NCI-H2107 treated with DMSO at 0.1 percent for 48 hours (cell line): ENCODE data around the gene ZSWIM8.

Experiments
- DNase-seq: peaks from one replicate; lab custom pipeline; 2025; ENCODE audit not compliant: unreplicated experiment; lab: John Stamatoyannopoulos, UW

The ZSWIM8 gene

DNA sequence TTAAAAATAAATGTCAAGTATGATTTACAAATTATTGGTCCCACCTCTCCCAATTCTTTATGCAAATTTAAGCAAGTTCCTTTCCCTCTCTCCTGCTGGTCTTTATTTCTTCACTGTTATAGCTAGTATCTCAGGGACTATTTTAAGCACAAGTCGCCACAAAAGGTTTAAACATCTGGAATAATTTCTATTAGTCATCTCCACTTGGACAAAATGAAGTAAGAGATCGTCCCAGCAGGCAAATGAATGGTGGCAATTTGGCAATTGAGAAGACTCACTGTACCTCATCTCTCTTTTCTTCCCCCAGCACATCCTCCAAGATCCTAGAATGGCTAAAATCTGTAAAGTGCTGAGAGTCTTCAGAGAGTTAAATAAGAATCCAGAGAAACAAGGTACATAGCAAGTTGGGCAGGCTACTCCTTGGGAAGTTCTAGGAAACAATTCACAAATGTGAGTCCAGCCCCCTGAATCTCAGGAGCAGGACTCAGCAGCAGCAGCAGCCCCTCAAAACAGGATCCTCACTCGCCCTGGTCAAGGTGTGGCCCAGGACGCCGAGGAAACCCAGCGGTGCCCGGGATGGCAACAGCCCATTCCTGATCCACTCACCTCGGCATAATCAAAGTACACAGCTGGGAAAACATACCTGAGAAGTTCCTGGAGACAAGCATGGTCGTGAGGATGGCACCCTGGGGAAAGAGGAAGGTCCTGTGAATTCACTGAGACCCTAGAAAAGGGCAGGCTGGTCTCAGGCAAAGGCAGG, 56.3 kb downstream of the ZSWIM8 start:
- no peak for DNase-seq

DNA sequence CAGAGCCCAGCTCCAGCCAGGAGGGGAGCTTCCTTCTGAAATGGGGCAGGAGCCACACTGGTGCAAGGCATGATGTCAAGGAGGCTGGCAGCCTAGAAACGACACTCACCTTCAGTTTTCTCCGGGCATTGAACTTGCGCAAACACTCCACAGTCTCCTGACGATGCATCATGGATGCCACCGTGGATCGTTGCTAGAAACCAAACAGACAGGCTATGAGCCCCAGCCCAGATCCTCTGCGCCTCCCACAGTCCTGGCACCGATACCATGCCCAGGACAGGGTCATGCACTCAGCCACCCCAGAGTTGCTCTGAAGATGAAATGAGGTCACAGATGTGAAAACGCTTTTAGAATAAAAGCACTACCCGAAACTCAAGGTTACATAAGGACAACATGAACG, 56.9 kb downstream of the ZSWIM8 start:
- no peak for DNase-seq

DNA sequence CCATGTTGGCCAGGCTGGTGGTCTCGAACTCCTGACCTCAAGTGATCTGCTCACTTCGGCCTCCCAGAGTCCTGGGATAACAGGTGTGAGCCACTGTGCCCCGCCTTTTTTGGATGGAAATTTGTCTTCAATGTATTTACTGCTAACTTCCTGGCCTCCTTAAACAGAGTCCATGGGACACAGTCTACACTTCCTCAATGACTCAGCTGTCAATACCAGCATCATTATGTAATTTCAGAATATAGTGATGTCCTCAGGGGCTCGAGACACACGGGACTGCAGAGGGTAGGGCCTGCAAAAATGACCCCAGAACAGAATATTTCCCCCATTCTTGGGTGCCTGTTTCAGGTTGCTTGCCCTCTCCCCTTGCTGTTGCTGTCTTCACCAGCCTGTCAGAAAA, 57.9 kb downstream of the ZSWIM8 start:
- DNase-seq: no peak

DNA sequence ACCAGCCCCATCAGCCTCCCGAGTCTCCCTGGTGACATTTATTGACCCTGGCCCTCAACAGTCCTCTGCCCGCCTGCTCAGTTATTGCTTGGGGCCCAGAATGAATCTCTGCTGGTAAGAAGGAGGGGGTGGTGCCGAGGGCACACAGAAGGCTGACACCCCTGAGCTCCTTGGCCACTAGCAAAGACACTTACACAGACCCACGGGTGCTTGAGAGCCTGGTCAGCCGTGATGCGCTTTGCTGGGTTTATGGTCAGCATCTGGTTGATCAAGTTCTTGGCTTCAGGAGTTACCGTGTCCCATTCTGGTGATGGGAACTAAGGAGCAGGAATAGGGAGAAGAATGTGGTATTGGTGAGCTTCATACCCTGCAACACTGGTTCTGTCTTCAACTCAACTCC, 61.6 kb downstream of the ZSWIM8 start:
- no peak for DNase-seq

DNA sequence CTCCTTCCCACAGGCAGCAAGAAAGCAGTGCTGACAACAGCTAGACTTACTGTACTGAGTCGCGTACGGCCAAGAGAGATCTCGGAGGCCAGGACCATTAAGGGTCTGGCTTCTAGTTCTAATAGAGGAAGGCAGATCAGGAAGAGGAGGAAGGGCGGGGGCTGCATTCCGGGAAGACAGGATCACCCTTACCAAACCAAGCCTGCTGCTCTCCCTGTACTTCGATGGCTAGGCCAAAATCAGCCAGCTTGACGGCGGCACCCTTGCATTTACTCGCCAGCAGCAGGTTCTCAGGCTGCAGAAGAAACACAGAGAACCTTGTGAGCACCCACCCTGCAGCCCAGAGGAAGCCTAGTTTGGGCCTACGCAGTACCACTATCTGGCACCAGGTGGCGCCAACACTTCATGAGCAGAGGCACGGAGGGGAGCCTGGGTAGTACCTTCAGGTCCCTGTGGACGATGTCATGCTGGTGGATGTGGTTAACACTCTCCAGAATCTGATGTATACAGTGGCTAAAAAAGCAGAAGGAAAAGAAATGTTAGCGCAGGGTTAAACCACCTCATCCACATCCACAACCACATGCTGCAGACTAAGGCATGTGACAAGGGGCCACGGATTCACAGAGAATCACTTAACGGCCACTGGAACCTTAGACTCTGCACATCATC, 63.5 kb downstream of the ZSWIM8 start:
- DNase-seq: peak; percentile 2

DNA sequence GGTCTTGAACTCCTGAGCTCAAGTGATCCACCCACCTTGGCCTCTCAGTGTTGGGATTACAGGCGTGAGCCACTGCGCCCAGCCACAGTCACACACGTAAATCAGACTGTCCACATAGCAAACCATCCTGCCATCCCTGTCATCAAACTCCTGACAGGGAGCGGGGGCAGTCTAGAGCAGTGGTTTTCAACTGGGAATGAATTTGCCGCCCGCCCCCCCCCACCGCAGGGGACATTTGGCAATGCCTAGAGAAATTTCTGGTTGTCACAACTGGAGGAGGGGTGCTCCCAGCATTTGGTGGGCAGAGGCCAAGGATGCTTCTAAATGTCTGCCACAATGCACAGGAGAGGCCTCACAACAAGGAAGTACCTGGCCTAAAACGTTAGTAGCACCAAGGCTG, 64.8 kb downstream of the ZSWIM8 start:
- no peak for DNase-seq

DNA sequence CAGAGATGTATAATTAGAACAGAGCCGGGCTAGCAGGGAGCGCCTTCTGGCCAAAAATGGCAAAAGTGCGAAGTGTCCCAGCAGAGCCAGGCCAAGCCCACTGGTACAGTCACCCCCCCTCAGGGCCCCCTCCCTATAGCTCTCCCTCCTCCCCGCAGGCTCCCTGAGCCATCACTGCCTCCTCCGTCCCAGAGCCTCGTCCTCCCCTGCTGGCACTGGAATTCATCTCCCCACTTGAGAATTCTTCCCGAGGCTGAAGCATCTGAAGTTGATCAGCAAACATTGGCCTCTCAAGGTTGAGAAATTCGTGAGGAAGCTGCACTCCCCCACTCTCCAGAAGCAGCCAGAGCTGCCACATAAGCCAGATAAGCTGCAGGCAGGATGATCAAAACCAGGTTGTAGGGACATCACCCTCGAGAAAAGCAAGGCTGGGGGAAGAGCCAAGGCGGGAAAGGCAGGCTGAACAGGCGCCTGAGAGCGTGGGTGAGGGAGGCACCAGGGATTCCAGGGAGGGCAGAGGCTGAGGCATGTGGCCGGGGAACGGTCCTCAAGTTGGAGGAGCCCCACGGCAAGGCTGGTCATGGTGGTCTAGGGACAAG, 65.6 kb downstream of the ZSWIM8 start:
- no peak for DNase-seq
